ENCODE data around the gene DEK. TPM values are rescaled to one million over a fixed set of nuclear protein-coding genes. Genes with fewer than 3 reads are reported as not detected.

The DEK gene
- total RNA-seq, 1 donor from 2014 or later: 78.5 TPM

DNA sequence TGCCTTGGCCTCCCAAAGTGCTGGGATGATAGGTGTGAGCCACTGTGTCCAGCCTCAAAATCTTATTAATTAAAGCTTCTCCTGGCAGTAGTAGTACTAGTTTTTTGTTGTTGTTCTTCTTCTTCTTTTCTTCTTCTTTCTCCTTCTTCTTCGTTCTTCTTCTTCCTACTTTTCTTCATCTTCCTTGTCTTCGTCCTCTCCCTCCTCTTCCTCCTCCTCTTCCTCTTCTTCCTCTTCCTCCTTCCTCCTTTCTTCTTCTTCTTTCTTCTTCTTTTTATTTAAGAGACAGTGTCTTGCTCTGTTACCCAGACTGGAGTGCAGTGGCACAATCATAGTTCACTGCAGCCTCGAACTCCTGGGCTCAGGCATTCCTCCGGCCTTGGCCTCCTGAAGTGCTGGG lies 17.2 kb upstream of the DEK start:
- peaks cover 9% of the 10 kb centered on the region for H3K4me1 ChIP-seq
- no peak for DNase-seq
- TF ChIP-seq, protein P1, sequence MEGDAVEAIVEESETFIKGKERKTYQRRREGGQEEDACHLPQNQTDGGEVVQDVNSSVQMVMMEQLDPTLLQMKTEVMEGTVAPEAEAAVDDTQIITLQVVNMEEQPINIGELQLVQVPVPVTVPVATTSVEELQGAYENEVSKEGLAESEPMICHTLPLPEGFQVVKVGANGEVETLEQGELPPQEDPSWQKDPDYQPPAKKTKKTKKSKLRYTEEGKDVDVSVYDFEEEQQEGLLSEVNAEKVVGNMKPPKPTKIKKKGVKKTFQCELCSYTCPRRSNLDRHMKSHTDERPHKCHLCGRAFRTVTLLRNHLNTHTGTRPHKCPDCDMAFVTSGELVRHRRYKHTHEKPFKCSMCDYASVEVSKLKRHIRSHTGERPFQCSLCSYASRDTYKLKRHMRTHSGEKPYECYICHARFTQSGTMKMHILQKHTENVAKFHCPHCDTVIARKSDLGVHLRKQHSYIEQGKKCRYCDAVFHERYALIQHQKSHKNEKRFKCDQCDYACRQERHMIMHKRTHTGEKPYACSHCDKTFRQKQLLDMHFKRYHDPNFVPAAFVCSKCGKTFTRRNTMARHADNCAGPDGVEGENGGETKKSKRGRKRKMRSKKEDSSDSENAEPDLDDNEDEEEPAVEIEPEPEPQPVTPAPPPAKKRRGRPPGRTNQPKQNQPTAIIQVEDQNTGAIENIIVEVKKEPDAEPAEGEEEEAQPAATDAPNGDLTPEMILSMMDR (IDR thresholded peaks at IDR 0.05): no peak
- H3K9me3 ChIP-seq: no peaks in the 10 kb centered on the region
- H3K36me3 ChIP-seq: no peaks in the 10 kb centered on the region
- intact Hi-C loops (cut with DNase I): no loop called here
- H3K4me3 ChIP-seq: no peak overlapping the region
- no peak for ATAC-seq
- H3K27ac ChIP-seq: no peak overlapping the region
- peaks cover 29% of the 10 kb centered on the region for H3K27me3 ChIP-seq (ENCODE audit: low read depth)

DNA sequence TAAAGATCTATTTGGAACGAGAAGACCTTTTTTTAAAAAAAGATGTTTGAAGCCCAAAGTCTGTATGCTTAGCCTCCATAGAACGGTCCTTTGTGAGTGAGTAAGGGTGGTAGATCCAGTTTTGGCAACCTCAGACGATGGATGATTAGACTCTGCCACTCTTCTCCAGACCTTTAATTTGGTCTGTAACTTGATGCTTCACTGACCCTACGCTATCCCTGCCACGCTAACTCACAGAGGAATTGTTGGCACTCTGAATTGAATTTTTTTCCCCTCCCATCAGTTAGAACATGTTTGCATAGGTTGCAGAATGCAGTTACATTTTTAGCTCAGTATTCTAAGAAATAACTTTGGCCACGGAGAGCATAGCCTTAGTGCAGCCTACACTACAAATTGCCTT lies 15.8 kb upstream of the DEK start:
- no peaks in the 10 kb centered on the region for H3K9me3 ChIP-seq
- H3K4me3 ChIP-seq: no peak overlapping the region
- TF ChIP-seq, protein P1 (IDR thresholded peaks at IDR 0.05): no peak
- intact Hi-C loops (cut with DNase I): no loop called here
- peaks cover 9% of the 10 kb centered on the region for H3K4me1 ChIP-seq
- H3K27me3 ChIP-seq (ENCODE audit: low read depth): peaks cover 42% of the 10 kb centered on the region
- ATAC-seq (no peak), DNase-seq (no peak)
- H3K36me3 ChIP-seq: no peaks in the 10 kb centered on the region
- no peak overlapping the region for H3K27ac ChIP-seq

DNA sequence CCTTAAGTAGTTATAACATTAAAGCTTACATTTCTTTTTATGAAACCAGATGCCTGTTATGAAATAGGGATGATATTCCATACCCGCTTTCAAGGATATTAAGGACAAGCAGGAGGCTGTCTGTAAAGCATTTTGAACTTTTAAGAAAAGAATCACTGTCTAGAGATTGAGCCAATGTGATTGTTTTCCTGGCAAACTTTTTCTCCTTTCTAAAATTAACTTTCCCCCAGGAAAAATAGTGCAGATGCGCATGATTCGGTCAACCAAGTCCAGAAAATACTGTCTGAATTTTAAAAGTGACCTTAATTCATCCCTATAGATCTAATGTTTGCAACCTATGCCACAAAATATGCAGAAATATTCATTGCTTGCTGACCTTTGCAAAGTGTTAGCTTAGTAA lies 15.1 kb upstream of the DEK start:
- Histone ChIP-seq H3K4me3 (no peak overlapping the region), H3K36me3 (no peaks in the 10 kb centered on the region), H3K27me3 (ENCODE audit: low read depth) (peaks cover 42% of the 10 kb centered on the region), H3K9me3 (no peaks in the 10 kb centered on the region), H3K4me1 (peaks cover 9% of the 10 kb centered on the region), H3K27ac (no peak overlapping the region)
- TF ChIP-seq, protein P1 (IDR thresholded peaks at IDR 0.05): no peak
- DNase-seq (no peak), ATAC-seq (no peak)
- intact Hi-C loops (cut with DNase I): no loop called here

DNA sequence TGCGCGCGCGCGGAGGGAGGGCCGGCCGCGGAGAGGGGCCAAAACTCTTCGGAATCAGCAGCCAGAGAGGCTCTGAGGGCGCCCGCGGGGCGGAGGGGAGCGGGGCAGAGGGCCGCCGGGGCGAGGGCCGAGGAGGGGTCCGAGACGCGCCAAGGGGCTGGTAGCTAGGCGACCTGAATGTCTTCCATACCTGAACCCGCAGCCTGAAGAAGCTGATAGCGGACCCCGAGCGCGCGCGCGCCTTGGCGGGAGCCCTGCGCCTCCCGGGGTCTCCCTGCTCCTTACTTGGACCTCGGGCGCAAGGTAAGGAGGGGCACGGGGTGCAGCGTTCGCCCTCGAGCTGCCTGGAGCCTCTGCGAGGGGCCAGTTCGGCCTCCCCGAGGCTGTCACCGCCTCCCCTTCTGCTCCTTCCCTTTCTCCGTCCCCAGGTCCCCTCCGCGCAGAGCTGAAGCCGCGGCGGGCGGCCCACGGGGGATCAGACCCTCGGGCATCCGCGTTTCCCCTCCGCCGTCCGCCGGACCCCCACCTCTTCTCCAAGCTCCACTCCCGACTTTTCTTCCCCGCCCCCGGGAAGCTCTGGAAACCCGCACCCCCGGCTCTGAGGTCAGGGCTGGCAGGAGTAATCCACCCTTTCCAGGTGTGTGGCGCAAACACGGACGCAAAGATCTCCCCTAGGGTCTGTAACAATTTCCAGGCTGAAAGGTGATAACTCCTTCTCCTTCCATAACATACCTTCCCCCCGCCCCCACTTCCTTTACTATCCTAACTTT lies 13.1 kb upstream of the DEK start:
- intact Hi-C loops (cut with DNase I): no loop called here
- Histone ChIP-seq H3K9me3 (no peaks in the 10 kb centered on the region), H3K27me3 (ENCODE audit: low read depth) (peaks cover 42% of the 10 kb centered on the region), H3K4me3 (peak overlapping the region; percentile 32), H3K4me1 (peaks cover 9% of the 10 kb centered on the region), H3K36me3 (no peaks in the 10 kb centered on the region), H3K27ac (no peak overlapping the region)
- ATAC-seq: peak; percentile 29 to 46
- no peak for DNase-seq
- TF ChIP-seq, protein P1 (IDR thresholded peaks at IDR 0.05): no peak

DNA sequence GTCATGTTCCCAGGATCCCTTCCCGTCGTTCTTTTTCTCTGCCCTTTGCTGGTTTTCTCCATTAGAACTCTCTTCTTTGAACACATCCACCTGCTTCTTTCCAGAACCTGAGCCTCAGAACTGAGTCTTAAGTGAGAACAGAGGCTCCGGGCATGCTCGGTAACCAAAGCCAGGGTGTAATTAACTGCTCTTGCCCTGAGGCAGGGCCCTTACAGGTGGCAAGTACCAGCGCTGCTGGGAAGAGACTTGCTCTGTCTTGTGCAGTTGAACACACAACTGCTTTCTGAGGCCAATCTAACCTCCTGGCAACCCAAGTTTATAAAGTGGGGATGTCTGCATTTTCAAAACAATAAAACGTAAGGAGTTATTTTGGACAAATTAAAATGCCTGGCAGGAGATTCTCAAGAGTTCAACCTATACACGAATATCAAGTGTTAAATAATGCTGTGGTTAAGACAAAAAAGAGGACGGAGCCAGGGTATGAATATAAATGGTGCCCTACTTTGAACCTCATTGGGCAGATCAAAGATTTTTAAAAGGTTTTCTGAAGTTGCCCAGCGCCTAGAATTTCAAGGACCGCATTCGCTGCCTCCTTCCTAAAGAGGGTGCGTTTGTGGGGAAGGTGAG lies 12.4 kb upstream of the DEK start:
- Histone ChIP-seq H3K27ac (no peak overlapping the region), H3K36me3 (no peaks in the 10 kb centered on the region), H3K4me3 (peak overlapping the region; percentile 32), H3K9me3 (no peaks in the 10 kb centered on the region), H3K27me3 (ENCODE audit: low read depth) (peaks cover 42% of the 10 kb centered on the region), H3K4me1 (peaks cover 9% of the 10 kb centered on the region)
- intact Hi-C loops (cut with DNase I): no loop called here
- TF ChIP-seq, protein P1 (IDR thresholded peaks at IDR 0.05): no peak
- no peak for ATAC-seq
- no peak for DNase-seq
